GM19395 (cell line): ENCODE measurements around the gene SYNJ1.
"Not testable (repeated sequence)": the region's sequence is repeated elsewhere in the genome, so short reads cannot be mapped to it uniquely, and the experiment has no call there.

ENCODE experiments used
- ATAC-seq: cut with Tn5 transposase; IDR thresholded peaks from one replicate; pipeline ENCODE4 v1.9.1; 2021; ENCODE audit warnings: mild to moderate bottlenecking, moderate library complexity; ENCODE audit not compliant: unreplicated experiment

SYNJ1 gene

DNA sequence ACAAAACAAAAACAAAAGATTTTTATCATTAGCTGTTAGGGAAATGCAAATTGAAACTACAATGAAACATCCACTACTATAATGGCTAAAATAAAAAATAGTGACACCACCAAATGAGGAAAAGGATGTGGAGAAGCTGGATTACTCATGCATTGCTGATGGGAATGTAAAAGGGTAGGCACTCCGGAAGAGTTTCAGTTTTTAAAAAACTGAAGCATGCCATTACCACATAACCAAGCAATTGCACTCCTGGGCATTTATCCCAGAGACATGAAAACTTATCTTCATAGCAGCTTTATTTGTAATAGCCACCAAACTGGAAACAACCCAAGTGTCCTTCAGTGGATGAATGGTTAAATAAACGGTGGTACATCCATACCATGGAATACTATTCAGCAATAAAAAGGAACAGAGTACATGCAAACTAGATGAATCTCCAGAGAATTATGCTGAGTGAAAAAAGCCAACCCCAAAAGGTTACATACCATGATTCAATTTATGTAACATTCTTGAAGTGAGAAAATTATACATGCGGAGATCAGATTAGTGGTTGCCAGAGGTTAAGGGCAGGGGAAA, 101.1 kb downstream of the SYNJ1 start:
- no peak for ATAC-seq

DNA sequence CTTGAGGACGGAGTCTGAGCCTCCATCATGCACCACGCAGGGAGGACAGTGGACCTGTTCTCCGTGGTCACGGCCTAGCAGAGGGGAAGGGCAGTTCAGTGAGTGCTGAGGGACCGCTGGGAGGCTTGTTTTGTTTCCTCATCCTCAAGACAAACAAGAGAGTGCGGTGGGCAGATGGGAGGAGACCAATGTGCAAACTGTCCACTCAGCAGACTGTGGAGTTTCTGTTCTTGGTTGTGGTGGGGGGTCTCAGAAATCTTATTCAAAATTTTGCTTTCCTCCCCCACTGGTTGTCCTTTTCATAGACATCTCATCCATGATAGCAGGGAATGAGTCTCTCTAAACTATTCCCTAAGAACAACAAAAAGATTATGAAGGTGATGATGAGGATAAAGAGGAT, 109.6 kb downstream of the SYNJ1 start:
- ATAC-seq = not testable (repeated sequence)

DNA sequence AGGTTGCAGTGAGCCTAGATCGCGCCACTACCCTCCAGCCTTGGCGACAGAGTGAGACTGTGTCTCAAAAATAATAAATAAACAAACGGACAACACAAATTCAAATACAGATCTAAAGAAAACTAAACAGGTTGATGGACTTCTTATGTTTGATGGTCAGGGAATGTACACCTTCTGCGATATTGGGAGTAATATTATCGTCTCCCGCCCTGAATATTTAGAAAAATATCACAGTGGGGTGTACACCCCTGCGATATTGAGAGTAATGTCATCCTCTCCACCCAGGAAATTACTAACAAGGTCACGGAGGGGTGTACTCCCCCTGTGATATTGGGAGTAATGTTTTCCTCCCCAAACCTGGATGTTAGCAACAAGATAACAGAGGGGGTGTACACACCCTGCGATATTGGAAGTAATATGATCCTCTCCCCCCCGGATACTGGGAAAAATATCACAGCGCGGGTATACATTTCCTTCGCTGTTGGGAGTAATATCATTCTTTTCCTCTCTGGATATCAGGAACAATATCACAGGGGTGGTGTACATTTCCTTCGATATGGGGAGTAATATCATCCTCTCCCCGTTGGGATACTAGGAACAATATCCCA, 114.3 kb downstream of the SYNJ1 start:
- ATAC-seq = no peak

DNA sequence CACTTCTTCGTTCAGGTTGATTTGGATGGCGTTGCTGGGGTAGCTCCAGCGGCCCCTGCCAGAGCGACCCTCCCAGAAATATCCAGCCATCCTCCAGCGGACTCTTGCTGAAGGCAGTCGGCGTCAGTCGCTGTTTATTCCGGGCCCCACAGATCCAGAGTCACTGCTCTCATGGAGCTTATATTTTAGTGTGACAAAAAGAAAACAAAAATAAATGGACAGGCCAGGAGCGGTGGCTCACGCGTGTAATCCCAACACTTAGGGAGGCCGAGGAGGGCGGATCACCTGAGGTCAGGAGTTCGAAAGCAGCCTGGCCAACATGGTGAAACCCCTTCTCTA, 114.8 kb downstream of the SYNJ1 start:
- ATAC-seq = no peak

DNA sequence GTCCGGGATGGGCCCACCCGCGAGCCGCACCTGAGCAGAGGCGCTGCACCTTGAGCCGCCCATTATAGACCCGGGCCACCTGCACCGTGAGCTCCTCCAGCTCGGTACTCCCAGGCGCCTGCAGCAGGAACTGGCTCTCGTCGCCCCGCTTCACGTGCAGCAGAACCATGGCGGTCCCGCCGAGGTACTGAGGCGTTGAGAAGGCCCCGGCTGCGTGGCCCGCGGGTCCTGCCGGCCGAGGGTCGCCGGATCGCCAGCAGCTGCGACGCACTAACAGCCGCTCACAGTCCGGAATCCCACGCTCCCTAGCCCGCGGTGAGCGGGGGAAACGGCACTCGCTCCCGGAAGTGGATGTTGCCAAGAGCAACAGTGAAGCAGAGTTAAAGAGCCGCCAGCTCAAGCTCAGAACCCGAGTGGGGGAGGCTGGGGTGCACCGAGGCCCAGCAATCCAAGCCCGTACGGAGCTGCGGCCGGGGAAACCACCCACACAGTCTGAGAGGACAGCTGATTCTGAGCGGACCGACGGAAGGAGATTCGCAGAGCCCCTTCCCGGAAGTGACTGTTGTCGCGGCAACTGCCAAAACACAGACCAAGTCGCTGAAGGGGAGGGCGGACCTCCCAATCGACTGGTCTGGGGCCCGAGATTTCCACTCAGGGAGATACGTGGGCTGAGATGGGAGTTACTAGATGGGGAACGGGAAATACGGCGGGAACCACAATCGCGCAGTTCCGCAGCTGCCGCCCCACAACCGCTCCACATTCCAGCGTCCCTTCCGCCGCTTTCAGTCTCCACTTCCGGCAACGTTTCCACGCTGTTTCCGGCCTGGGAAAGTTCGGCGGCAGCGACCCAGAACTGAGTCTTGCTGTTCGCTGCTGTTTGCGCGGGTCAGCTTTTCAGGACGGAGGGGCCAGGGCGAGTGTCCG, 115.5 kb downstream of the SYNJ1 start, which contains the start of gene CFAP298:
CFAP298 (minus strand) TSS at position 303 of the 924 bp plus-strand sequence; CDS start at position 169, 134 bp downstream.
- peak; percentile 92 for ATAC-seq

DNA sequence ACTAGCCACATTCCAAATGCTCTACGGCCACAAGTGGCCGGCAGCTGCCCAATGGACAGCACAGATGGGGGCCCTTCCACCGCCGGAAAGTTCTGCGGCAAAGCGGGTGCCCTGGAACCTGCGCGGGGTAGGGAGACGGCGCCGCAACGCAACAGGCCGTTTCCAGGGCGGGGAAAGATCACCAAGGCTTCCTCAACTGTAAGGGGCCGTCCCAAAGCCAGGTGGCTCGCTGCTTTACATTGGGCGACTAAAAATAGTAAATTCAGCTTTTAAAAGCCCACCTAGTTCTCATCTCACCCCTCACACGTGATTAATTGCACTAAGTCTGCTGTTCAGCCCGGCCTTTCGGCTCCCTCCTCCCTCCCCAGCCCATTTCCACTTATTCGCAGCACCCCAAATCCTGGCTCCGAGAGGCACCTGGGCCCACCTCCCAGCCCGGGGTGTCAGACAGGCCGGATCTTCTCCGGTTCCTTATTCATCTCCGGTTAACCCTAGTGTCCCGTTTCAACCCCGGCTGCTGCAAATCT, 116.3 kb downstream of the SYNJ1 start:
- ATAC-seq = peak; percentile 13

DNA sequence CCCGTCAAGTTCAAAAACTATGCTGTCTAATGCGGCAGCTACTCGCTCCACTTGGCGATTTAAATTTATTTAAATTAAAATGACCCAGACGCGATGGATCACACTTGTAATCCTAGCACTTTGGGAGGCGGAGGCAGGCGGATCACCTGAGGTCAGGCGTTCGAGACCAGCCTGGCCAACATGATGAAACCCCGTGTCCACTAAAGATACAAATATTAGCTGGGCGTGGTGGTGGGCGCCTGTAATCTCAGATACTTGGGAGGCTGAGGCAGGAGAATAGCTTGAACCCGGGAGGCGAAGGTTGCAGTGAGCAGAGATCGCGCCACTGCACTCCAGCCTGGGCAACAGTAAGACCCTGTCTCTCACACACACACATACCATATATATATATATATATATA, 116.9 kb downstream of the SYNJ1 start:
- ATAC-seq = not testable (repeated sequence)

DNA sequence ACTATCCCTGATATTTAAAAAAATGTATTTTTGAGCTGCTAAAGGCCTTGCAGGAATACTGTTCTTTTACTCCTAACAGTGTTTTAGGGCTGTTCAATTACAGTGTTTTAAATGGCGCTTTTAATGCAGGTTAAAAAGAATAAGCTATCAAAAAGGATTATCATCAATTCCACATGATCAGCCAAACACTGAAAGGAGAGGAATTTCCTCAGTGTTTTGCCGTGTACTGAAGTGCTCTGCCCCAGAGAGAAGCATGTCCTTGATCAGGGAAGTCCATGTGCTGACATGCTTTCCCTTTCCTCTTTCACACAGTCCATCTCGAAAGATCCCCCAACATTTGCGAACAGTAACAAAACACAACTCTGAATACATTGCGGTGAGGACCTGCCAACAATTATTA, 119.0 kb downstream of the SYNJ1 start:
- ATAC-seq = no peak

DNA sequence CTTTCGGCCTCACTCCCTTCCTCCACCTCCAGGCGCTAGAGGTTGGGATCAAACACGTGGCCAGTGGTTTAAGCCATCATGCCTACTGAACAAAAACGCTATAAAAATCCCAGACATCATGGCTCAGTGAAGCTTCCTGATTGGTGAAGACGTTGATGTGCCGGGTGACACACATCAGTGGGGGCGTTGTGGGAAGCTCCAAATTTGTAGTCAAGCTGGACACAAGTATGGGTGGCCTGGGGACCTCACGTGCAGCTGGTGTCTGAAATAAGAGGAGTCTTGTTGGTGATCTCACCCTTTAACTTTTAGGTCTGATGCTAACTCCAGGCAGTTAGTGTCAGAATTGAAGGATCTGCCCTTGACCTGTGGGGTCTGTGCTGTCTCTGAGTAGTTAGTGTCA, 122.3 kb downstream of the SYNJ1 start:
- ATAC-seq = no peak

DNA sequence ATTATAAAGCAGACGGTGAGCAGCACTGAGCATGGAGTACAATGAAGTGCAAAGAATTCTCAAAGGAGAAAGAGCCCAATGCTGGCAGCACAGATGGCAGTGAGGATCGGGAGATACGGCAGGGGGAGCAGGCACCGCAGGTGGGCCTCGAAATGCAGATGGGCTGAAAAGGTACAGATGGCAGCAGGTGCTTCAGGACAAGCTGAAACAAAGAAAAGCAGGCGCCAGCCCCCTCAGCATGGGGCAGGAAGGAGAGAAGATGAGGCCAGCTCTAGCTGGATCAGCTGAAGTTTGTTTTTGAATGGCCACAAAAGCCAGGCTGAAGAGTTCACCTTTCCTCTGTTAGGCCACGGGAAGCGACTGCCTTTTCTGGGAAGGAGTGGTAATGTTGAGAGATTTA, 123.3 kb downstream of the SYNJ1 start:
- ATAC-seq = no peak

DNA sequence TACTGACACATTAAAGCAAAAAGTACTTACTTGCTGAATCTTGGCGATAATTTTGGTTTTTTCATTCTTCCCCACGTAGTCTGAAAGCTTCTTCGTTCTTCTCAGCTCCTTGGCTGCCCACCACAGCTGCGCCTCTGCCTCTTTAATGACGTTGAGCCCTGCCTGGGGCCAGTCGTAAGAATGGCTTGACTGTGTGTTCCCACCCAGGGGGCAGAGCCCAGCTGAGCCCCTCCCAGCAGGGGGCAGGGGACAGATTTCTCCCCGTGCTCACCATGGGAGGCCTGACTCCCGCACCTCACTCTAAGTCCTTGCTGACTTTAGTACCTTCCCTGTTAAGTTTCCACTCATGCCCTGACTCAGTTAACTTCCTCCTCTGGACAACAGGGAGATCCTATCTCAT, 124.7 kb downstream of the SYNJ1 start:
- ATAC-seq = no peak

DNA sequence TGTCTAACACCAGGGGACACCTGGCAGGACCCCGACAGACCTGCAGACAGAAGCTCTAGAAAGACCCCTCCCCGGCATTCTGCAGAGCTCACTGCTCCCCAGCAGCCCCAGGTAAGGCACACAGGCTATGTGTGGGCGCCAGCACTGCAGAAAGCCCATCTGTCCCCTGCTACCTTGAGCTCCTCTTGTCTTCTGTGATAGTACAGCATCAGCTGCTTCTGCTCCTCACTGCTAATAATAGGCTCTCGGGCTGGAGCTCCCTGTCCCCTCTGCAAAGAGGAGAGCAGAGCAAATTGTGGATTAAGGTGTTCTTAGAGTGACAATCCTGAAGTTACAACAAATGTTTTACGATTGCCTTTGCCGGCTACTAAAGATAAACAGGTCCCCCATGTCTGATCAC, 125.7 kb downstream of the SYNJ1 start:
- ATAC-seq = no peak

DNA sequence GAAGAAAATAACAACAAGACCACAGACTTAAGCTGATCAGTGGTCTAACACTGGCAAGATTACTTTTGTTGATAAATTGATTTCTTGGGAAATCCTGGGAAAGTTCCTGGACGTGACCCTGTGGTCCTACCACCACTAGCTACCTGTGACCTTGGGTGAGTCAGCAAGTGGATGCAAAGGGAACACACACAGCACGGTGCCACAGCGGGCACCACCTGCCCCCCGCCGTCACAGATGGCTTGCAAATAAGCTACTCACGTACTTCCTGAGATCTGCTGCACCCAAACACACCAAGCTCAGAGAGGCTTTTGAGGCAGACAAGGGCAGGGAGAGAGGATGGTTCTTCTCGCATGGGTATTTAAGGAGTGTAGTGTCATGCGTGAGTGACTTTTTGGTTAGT, 128.3 kb downstream of the SYNJ1 start:
- ATAC-seq = no peak

DNA sequence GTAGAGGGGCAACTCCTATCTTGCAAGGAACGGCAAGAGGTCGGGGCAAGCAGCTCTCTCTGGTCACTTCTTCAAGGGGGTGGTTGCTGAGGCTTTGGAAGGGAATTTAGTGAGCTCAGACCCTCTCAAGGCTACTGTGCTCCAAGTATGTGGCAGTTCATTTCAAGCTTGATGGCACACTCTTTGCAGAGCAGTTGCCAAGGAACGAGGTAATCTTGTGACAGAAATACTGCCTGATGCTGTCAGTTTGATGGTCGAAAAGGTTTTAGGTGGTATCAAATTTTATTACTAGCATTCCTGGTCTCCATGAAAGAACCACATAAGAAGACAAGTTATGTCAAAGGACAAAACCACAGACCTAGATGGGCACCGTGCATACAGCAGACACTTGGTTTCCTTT, 128.7 kb downstream of the SYNJ1 start:
- no peak for ATAC-seq

DNA sequence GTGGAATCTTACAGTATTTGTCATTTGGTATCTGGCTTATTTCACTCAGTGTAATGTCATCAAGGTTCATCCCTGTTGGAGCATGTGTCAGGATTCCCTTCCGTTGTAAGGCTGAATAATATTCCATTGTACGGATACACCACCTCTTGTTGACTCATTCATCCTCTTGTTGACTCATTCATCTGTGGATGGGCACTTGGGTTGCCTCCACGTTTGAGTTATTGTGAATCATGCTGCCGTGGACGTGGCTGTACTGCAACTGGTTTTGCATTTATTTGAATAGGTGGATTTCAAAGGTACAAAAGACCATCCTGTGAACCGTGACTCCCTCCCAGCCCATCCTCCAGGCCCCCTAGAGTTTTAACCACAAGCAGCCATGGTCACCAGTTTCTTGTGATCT, 130.6 kb downstream of the SYNJ1 start:
- no peak for ATAC-seq

DNA sequence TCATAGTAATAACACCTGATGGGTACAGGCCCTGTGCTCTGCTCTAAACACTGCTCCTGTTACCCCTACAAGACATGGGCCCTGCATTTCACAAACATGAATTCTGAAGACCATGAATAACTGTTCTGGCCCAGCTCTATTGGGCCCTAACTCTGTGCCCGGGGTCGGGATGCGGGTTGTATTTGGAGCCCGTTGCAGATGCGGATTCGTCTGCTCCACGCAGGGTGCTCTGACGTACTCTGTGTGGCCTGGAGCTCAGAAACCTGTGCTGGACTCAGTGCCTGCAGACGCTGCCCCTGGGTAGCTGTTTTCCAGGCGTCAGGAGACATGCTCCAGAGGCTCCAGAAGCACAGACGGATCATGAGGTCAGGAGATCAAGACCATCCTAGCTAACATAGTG, 132.4 kb downstream of the SYNJ1 start:
- ATAC-seq = no peak

DNA sequence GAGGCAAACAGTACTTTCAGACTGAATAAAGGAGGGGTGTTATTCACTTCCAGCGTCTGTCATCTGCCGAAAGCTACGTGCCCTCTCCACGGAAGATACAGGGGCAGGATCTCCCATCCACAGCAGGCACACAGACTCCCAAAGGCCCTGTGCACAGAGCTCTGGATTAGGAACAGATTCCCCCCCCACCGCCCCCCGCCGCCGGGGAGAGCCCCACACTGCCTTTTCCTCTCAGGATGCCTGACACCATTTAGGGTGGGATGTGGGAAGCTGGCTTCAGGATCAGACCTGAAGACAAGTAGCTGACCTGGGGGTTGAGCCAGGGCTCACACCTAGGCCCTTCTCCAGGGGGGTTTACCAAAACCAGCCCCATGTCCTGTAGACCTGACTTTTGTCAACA, 134.1 kb downstream of the SYNJ1 start:
- ATAC-seq = no peak

DNA sequence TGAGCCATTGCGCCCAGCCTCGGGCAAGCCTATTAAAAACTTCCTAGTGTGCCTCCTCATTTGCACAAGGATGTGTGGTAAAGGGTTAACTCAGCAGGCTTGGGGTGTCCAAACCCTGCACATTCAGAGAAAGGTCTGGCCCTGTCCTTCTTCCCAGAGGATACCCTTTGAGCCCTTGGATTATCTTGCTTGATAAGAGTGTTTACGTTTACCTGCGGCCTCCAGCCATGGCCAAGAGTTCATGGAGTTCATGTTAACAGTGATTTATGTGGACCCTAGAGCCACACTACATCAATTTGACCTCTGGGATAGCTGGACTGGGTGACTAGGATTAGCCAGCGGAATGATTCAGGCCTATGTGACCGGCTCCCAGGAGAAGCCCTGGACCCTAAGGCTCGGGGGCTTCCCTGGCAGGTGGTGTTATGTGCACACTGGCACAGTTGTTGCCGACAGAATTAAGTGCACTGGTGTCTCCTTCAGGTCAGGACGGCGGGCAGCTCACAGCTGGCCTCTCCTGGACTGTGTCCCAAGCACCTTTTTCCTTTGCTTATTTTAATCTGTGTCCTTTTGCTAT, 134.8 kb downstream of the SYNJ1 start:
- no peak for ATAC-seq

DNA sequence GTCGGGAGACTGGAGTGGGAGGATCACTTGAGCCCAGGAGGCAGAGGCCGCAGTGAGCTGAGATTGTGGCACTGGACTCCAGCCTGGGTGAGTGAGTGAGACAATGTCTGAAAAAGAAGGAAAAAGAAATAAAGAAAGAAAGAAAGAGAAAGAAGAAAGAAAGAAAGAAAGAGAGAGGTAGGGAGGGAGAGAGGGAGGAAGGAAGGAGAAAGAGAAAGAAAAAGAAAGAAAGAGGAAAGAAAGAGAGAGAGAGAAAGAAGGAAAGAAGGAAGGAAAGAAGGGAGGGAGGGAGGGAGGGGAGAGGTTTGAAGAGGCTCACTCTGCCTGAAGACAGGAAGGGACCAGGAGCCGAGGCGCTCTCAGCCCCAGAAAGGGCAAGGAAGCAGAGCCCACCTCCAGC, 137.7 kb downstream of the SYNJ1 start:
- no peak for ATAC-seq

DNA sequence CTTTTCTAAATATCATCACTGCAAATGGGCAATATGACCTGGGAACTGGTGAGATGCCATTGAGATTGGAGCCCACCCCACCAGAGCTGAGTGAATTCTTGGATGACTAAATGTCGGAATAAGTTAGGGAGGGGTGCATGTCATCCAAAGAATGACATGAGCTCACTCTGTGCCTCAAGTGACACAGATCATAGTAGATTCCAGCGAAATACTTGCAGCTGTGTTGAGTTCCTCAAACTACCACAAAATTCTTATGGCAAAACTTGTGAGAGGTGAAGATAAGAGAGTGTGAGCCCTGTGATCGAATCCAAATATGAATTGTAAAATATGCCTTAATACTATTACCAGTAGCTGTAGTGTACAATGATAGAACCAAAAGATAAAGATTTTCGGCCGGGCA, 140.2 kb downstream of the SYNJ1 start:
- ATAC-seq = no peak

DNA sequence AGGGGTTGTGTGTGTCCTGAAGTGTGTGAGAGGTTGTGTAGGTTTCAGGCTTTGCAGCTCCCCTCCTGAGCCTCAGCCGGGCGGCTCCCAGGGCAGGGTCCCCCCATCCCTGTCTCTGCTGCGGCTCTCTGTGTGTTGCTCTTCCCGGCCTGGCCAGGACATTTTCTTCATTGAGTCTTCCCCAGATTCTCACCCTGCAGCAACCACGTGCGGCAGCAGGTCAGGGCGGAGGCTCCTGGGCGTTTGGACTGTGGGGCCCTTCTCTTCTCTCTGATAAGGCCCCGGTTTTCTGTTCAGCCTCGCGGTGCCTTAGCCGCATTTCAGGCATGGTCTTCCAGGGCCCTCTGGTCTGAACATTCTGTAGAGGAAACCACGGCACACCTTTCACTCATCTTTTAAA, 140.7 kb downstream of the SYNJ1 start:
- no peak for ATAC-seq

DNA sequence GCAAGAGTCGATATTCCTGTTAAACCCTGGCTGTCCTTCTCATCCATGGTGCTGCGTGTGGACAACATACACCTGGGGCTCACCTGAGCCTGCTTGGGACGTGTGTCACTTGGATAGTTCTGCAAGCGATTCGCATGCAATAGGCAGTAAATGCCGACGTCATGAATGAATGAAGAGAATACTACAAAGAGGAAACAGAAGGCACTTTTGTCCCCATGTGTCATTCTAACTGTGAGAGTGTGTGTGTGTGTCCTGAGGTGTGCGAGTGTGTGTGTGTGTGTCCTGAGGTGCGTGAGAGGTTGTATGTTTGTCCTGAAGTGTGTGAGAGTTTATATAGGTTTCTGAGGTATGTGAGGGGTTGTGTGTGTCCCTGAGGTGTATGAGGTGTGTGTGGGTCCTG, 141.8 kb downstream of the SYNJ1 start:
- ATAC-seq = no peak
